GM03348 (cell line): ENCODE data around the gene NLGN1.
"Not testable (repeated sequence)": the region's sequence is repeated elsewhere in the genome, so short reads cannot be mapped to it uniquely, and the experiment has no call there.

Experiments used
- DNase-seq: peaks from one replicate; pipeline ENCODE4 v3.0.0; 2012; ENCODE audit warnings: low spot score

Gene NLGN1

GRCh38 chr3:174220775-174221554 lies 823.4 kb downstream of the NLGN1 start:
- no peak for DNase-seq

GRCh38 chr3:174223042-174223441 lies 825.5 kb downstream of the NLGN1 start:
- DNase-seq = no peak

GRCh38 chr3:174223626-174224025 lies 826.1 kb downstream of the NLGN1 start:
- no peak for DNase-seq

- DNase-seq = peak; percentile 24
Observed at GRCh38 chr3:174229916-174230315, 832.4 kb downstream of the NLGN1 start.

- not testable (repeated sequence) for DNase-seq
Observed at GRCh38 chr3:174232028-174232657, 834.6 kb downstream of the NLGN1 start.

- no peak for DNase-seq
Observed at GRCh38 chr3:174232658-174233429, 835.3 kb downstream of the NLGN1 start.

- DNase-seq = no peak
Observed at GRCh38 chr3:174233511-174233910, 836.0 kb downstream of the NLGN1 start.

- no peak for DNase-seq
Observed at GRCh38 chr3:174242311-174243041, 844.9 kb downstream of the NLGN1 start.

- DNase-seq = peak; percentile 6
Observed at GRCh38 chr3:174243171-174243570, 845.6 kb downstream of the NLGN1 start.

GRCh38 chr3:174247687-174248152 lies 850.2 kb downstream of the NLGN1 start:
- DNase-seq = no peak

GRCh38 chr3:174251681-174252080 lies 854.1 kb downstream of the NLGN1 start:
- peak; percentile 13 for DNase-seq

- no peak for DNase-seq
Observed at GRCh38 chr3:174253196-174253823, 855.8 kb downstream of the NLGN1 start.

- DNase-seq = no peak
Observed at GRCh38 chr3:174253940-174254339, 856.4 kb downstream of the NLGN1 start.

GRCh38 chr3:174255454-174255853 lies 857.9 kb downstream of the NLGN1 start:
- DNase-seq = no peak

GRCh38 chr3:174266476-174266875 lies 868.9 kb downstream of the NLGN1 start:
- no peak for DNase-seq

GRCh38 chr3:174268061-174268460 lies 870.5 kb downstream of the NLGN1 start:
- no peak for DNase-seq

- no peak for DNase-seq
Observed at GRCh38 chr3:174268586-174268985, 871.0 kb downstream of the NLGN1 start.

GRCh38 chr3:174270841-174271240 lies 873.3 kb downstream of the NLGN1 start:
- peak; percentile 56 for DNase-seq

- no peak for DNase-seq
Observed at GRCh38 chr3:174275336-174275735, 877.8 kb downstream of the NLGN1 start.

- no peak for DNase-seq
Observed at GRCh38 chr3:174276826-174277225, 879.3 kb downstream of the NLGN1 start.

- DNase-seq = no peak
Observed at GRCh38 chr3:174278094-174278493, 880.5 kb downstream of the NLGN1 start.

GRCh38 chr3:174280186-174280585 lies 882.6 kb downstream of the NLGN1 start:
- DNase-seq = no peak
